ENCODE data around the gene POU4F3.

The POU4F3 gene

GRCh38 chr5:146327989-146328388, 10.7 kb upstream of the POU4F3 start:
- DNase-seq (ENCODE audit: extremely low read depth, low read depth): no peak
- no peak for TF ChIP-seq CTCF (IDR thresholded peaks at IDR 0.05; ENCODE audit: low read depth, low read length)

DNA sequence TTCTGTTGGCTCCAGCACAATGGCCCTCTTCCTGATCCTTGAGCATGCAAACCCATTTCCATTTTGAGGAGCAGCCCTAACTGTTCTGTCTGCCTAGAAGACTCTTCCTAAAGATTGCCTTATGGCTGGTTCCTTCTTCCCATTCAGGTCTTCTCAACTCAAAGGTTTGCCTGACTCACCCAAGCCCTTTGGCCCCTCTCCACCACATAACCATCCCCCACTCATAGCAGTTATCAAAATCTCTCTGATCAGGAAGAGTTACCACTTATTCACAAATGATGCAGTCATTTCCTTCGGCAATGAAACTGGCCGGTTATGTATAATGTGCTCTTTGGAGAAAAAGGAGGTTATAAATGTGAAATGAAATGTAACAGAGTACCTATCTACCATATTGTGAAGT, 8.9 kb upstream of the POU4F3 start:
- DNase-seq (ENCODE audit: extremely low read depth, low read depth): no peak

DNA sequence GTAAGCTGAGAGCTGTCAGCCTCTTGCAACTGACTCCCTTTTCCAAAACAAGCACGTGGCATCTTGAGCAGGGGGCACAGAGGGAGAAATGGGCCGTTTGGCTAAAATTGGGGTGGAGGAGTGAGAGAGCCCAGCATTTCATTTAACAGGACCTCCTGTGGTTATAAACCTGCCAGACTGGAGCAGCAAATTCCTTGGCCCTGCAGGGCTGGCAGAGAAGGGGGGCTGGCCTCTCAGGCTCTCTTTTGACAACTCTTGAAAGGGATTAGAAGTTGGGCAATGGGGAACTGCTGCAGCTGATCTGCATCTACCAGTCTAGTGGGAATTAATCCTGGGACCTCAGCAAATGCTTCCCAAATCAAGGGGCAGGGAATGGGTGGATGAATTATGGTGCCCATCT, 7.2 kb upstream of the POU4F3 start:
- DNase-seq (ENCODE audit: extremely low read depth, low read depth): no peak
- no peak for TF ChIP-seq CTCF (IDR thresholded peaks at IDR 0.05; ENCODE audit: low read depth, low read length)

More for the DNA sequence above, 8.9 kb upstream of the POU4F3 start:
- TF ChIP-seq CTCF (IDR thresholded peaks at IDR 0.05; ENCODE audit: low read depth, low read length): no peak

DNA sequence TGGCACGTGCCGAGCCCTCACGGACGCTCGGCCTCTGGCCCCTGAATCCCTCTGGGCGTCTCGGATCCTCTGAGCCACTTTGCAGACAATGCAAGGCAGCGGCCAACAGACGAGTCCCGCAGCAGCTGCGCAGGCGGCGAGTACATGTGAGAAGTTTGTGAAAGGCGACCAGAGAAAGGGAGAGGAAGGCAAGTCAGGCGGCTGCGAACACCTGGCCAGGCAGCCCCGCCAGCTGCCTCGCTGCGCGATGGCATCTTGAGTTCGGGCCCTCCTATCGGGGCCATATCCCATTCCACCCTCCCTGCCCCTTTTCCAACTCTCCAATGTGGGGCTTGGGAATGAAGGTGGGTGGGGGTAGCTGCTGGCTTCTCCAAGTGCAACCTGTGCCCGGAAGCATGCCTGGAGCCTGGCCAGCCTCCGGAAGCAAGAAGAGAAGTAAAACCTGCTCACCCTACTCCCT, 4.5 kb upstream of the POU4F3 start:
- DNase-seq (ENCODE audit: extremely low read depth, low read depth): no peak
- no peak for TF ChIP-seq CTCF (IDR thresholded peaks at IDR 0.05; ENCODE audit: low read depth, low read length)

DNA sequence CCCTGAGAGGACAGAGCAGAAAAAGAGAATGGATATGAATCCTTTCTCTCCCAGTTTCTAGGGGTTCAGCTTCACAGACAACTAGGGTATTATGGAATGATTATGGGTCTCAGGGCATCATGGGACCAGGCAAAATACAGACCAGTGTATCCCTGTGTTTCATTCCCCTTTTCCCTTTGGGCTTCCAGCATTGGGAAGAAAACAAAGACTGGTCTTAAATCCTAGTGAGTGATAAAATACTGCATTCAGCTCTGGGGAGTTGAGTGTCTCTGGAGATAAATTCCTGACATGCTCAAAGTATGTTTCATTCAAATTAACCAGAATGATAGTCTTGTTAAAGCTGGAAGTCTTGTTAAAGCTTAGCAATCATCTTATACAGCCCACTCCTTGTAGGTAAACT, 2.4 kb upstream of the POU4F3 start:
- DNase-seq (ENCODE audit: extremely low read depth, low read depth): no peak
- TF ChIP-seq CTCF (IDR thresholded peaks at IDR 0.05; ENCODE audit: low read depth, low read length): no peak

DNA sequence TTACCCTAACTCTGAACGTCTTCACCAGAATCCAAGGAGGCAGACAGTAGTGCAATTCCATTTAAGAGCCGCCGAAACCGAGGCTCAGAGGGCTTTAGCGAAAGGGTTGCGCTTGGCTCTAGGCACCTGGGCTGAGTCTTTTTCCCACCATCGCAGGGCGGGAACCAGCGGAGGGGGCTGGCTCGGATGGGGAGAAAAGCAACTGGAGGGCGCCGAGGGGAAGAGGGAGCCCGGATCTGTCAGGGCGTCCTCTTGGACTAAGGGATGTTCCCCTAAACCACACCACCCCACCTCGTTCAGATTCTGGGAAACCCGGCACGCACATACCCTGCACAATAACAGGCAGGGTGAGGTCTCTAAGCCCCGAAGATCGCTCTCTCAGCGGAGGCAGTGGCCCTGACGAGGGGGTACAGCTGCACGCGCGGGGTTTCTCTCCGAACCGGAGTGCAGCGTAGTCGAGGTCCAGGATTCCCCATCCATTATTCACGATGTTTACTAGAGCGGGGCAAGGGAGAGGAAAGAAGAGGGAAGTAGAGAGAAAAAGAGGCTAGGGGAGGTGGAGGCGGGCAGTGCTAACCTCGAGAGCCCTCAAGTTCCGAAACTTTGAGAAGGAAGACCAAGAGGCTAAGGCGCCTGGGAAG, 1.3 kb upstream of the POU4F3 start:
- DNase-seq (ENCODE audit: extremely low read depth, low read depth): no peak
- TF ChIP-seq CTCF (IDR thresholded peaks at IDR 0.05; ENCODE audit: low read depth, low read length): no peak

- no peak for TF ChIP-seq CTCF (IDR thresholded peaks at IDR 0.05; ENCODE audit: low read depth, low read length)
- DNase-seq (ENCODE audit: extremely low read depth, low read depth): no peak
These were observed 711 bp upstream of the POU4F3 start for GRCh38 chr5:146337928-146338327.
